SK-N-SH (cell line): ENCODE data around the gene COX15. TPM values are rescaled to one million over a fixed set of nuclear protein-coding genes. Genes with fewer than 3 reads are reported as not detected.

Experiments used
- CTCF ChIA-PET: fragments of 300-600, 350-600 bp; formaldehyde crosslinking; extraction: SDS; loops from one replicate; lab custom pipeline; 2021; lab: Yijun Ruan, JAX
- POLR2A ChIA-PET: fragments of 350-600 bp; sonication (Branson Sonifier 250); formaldehyde crosslinking; extraction: SDS; loops from one replicate; lab custom pipeline; 2020; ENCODE audit warnings: antibody characterized with exemption, inconsistent platforms; lab: Yijun Ruan, JAX
- DNase-seq: peaks from one replicate; pipeline ENCODE4 v3.0.0; 2012
- H2AFZ ChIP-seq: fragments of 200-600 bp; sonication (generic); 2 replicates; pipeline ENCODE4 v1.8.1; 2016; ENCODE audit warnings: antibody characterized with exemption, mild to moderate bottlenecking, low read depth
- H3F3A ChIP-seq: fragments of 200-600 bp; sonication (generic); replicated peaks from 2 replicates; pipeline ENCODE3; 2016; ENCODE audit warnings: antibody characterized with exemption, mild to moderate bottlenecking; ENCODE audit not compliant: insufficient read depth
- H3K27ac ChIP-seq, 2 experiments: fragments of 200-500 bp in 1 of 2; fragments of 200-600 bp in 1 of 2; sonication (Bioruptor generic) in 1 of 2; sonication (generic), shearing (Covaris generic) in 1 of 2; 2 replicates each; pipeline versions ENCODE4 v1.5.1 to v1.6.1; 2014 to 2016; ENCODE audit warnings: low read depth in 2 of 2, inconsistent platforms in 1 of 2, low read length in 1 of 2, mild to moderate bottlenecking in 1 of 2, mixed read lengths in 1 of 2
- H3K27me3 ChIP-seq: fragments of 200-600 bp; sonication (generic), shearing (Covaris generic); 2 replicates; pipeline ENCODE4 v1.6.1; 2016; ENCODE audit warnings: mixed run types; ENCODE audit not compliant: insufficient read depth
- H3K36me3 ChIP-seq, 2 experiments: fragments of 200-500 bp in 1 of 2; fragments of 200-600 bp in 1 of 2; sonication (Bioruptor generic) in 1 of 2; sonication (generic) in 1 of 2; replicated peaks in 1 of 2; 2 replicates each; pipeline versions ENCODE3 to v1.5.1; 2014 to 2016; ENCODE audit warnings: low read length in 1 of 2, mild to moderate bottlenecking in 1 of 2; ENCODE audit not compliant: insufficient read depth in 2 of 2, control insufficient read depth in 1 of 2
- H3K4me1 ChIP-seq, 2 experiments: fragments of 200-500 bp in 1 of 2; fragments of 200-600 bp in 1 of 2; sonication (Bioruptor generic) in 1 of 2; sonication (generic), shearing (Covaris generic) in 1 of 2; 2 replicates each; pipeline versions ENCODE4 v1.5.1 to v1.6.1; 2014 to 2016; ENCODE audit warnings: low read depth in 1 of 2, low read length in 1 of 2, mixed run types in 1 of 2; ENCODE audit not compliant: insufficient read depth in 2 of 2, control insufficient read depth in 1 of 2
- H3K4me2 ChIP-seq: fragments of 200-600 bp; sonication (generic), shearing (Covaris generic); 2 replicates; pipeline ENCODE4 v1.6.1; 2017; ENCODE audit warnings: mixed run types
- H3K4me3 ChIP-seq, 2 experiments: fragments of 200-500 bp in 1 of 2; fragments of 200-600 bp in 1 of 2; sonication (Bioruptor generic) in 1 of 2; sonication (generic), shearing (Covaris generic) in 1 of 2; 2 replicates each; pipeline versions ENCODE4 v1.5.1 to v1.8.1; 2014 to 2016; ENCODE audit warnings: low read depth in 2 of 2, inconsistent platforms in 1 of 2, low read length in 1 of 2, mild to moderate bottlenecking in 1 of 2, mixed read lengths in 1 of 2, moderate library complexity in 1 of 2
- H3K79me2 ChIP-seq: fragments of 200-600 bp; sonication (generic); 2 replicates; pipeline ENCODE4 v1.8.1; 2017; ENCODE audit warnings: mild to moderate bottlenecking; ENCODE audit not compliant: insufficient read depth
- H3K9ac ChIP-seq: fragments of 200-600 bp; sonication (generic); 2 replicates; pipeline ENCODE4 v1.6.1; 2017; ENCODE audit warnings: mixed run types
- H3K9me2 ChIP-seq: fragments of 200-600 bp; sonication (generic); 2 replicates; pipeline ENCODE4 v1.6.1; 2017; ENCODE audit warnings: mixed run types
- H3K9me3 ChIP-seq: fragments of 200-600 bp; sonication (generic); 2 replicates; pipeline ENCODE4 v1.6.1; 2017; ENCODE audit warnings: mixed run types, mild to moderate bottlenecking, moderate library complexity
- H4K20me1 ChIP-seq: fragments of 200-600 bp; sonication (generic); 2 replicates; pipeline ENCODE4 v1.6.1; 2017; ENCODE audit warnings: mild to moderate bottlenecking, mixed run types; ENCODE audit not compliant: insufficient read depth
- ELF1 ChIP-seq: IDR thresholded peaks from 2 replicates; pipeline ENCODE4 v1.4.0; 2012
- EP300 ChIP-seq, 2 experiments: IDR thresholded peaks; 2 replicates each; pipeline versions ENCODE4 v1.4.0 to v1.6.1; 2012; ENCODE audit warnings: borderline replicate concordance in 1 of 2, low read depth in 1 of 2, low read length in 1 of 2
- EZH2phosphoT487 ChIP-seq: fragments of 200-600 bp; sonication (generic); IDR thresholded peaks from 2 replicates; pipeline ENCODE4 v1.6.1; 2017; ENCODE audit warnings: low read depth, mixed run types, mild to moderate bottlenecking, antibody characterized with exemption, moderate library complexity, borderline replicate concordance
- FOXJ3 ChIP-seq: sonication (generic); formaldehyde crosslinking; IDR thresholded peaks from 2 replicates; pipeline ENCODE4 v1.5.1; 2020; ENCODE audit warnings: mild to moderate bottlenecking, missing genetic modification reagents
- FOXM1 ChIP-seq: IDR thresholded peaks from 2 replicates; pipeline ENCODE4 v1.4.0; 2012; ENCODE audit warnings: low read depth, mild to moderate bottlenecking
- GABPA ChIP-seq: IDR thresholded peaks from 2 replicates; pipeline ENCODE4 v1.4.0; 2012; ENCODE audit warnings: low read depth, mild to moderate bottlenecking
- JUND ChIP-seq: IDR thresholded peaks from 2 replicates; pipeline ENCODE4 v1.4.0; 2012
- MXI1 ChIP-seq: IDR thresholded peaks from 2 replicates; pipeline ENCODE4 v1.6.1; 2012; ENCODE audit warnings: mild to moderate bottlenecking, low read depth, low read length, improper control_type of control experiment
- POLR2AphosphoS5 ChIP-seq: IDR thresholded peaks from 2 replicates; pipeline ENCODE4 v1.6.1; 2012; ENCODE audit warnings: low read depth, low read length
- RXRA ChIP-seq: IDR thresholded peaks from 2 replicates; pipeline ENCODE4 v1.4.0; 2012; ENCODE audit warnings: low read depth, mild to moderate bottlenecking, borderline replicate concordance
- SIN3A ChIP-seq: IDR thresholded peaks from 2 replicates; pipeline ENCODE4 v1.6.1; 2012; ENCODE audit warnings: low read depth, mild to moderate bottlenecking, low read length, moderate library complexity, borderline replicate concordance
- TAF1 ChIP-seq: IDR thresholded peaks from 2 replicates; pipeline ENCODE4 v1.6.1; 2012; ENCODE audit warnings: low read depth, mild to moderate bottlenecking, low read length, moderate library complexity, borderline replicate concordance
- YY1 ChIP-seq: IDR thresholded peaks from 2 replicates; pipeline ENCODE4 v1.4.0; 2012; ENCODE audit warnings: low read depth, mild to moderate bottlenecking
- WGBS: methylation state at CpG from one replicate; pipeline ENCODE4 v1.1.6; 2017; ENCODE audit warnings: low lambda C conversion rate; 5-methylcytosine and 5-hydroxymethylcytosine counted together
- polyA plus RNA-seq, 3 experiments: library from polyadenylated mRNA; depleted of rRNA; stranded (reverse); fragments of >200 nt; gene quantifications; 2 replicates each; pipeline ENCODE4 v1.2.3, GENCODE V29; 2012
- TF ChIP-seq, protein P1 (sequence below): IDR thresholded peaks from 2 replicates; pipeline ENCODE4; 2012
- TF ChIP-seq, protein P2 (sequence below): fragments of 150-350 bp; IDR thresholded peaks from 2 replicates; pipeline ENCODE4 v1.6.1; 2016; ENCODE audit warnings: mild to moderate bottlenecking, low read depth, low read length
- TF ChIP-seq, protein P3 (sequence below): fragments of 200-600 bp; sonication (generic); IDR thresholded peaks from 2 replicates; pipeline ENCODE4 v1.6.1; 2017; ENCODE audit warnings: antibody characterized with exemption, mild to moderate bottlenecking, moderate library complexity
- TF ChIP-seq, protein P4 (sequence below): fragments of 150-350 bp; IDR thresholded peaks from 2 replicates; pipeline ENCODE4 v1.6.1; 2017; ENCODE audit warnings: antibody characterized with exemption, low read length, low read depth, borderline replicate concordance
- TF ChIP-seq, protein P5 (sequence below): IDR thresholded peaks from 2 replicates; pipeline ENCODE4 v1.4.0; 2012; ENCODE audit warnings: low read depth, borderline replicate concordance

Gene COX15
- polyA plus RNA-seq, 1 of the 3 experiments (the other 2 are of a cell fraction), result 20.4 TPM

DNA sequence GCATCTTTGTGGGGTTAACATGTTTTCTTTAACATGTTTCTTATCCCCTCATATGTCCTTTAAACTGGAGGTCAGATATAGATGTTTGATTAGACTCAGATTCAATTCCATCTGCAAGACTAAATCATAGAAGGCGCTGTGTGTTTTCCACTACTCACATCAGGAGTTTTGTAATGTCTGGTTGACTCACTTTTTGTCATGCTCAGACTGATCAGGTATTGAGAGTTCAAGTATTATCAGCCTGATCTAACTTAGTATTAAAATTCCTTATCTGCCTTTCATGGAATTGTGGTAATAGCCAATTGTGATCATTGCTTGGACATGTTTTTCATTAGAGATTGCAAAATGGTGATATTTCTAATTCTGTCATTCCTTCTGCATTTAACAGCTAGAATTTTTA is 42.5 kb downstream of the COX15 start:
- H3K9me2 ChIP-seq, result no peaks in the 10 kb centered on the region
- H3K79me2 ChIP-seq, result peaks cover 4% of the 10 kb centered on the region; the same call in 1 of the 2 replicates
- peaks cover 26% of the 10 kb centered on the region for H3F3A ChIP-seq
- TF ChIP-seq SIN3A (no peak), TAF1 (no peak), EP300 (IDR thresholded peaks at IDR 0.05; ENCODE audit: borderline replicate concordance in 1 of 2, low read depth in 1 of 2, low read length in 1 of 2) (no peak), MXI1 (no peak), FOXM1 (no peak), RXRA (no peak), JUND (no peak), ELF1 (no peak), EZH2phosphoT487 (no peak), FOXJ3 (CRISPR knock-in tag) (no peak), POLR2AphosphoS5 (no peak), GABPA (no peak), YY1 (no peak)
- TF ChIP-seq, protein P1, sequence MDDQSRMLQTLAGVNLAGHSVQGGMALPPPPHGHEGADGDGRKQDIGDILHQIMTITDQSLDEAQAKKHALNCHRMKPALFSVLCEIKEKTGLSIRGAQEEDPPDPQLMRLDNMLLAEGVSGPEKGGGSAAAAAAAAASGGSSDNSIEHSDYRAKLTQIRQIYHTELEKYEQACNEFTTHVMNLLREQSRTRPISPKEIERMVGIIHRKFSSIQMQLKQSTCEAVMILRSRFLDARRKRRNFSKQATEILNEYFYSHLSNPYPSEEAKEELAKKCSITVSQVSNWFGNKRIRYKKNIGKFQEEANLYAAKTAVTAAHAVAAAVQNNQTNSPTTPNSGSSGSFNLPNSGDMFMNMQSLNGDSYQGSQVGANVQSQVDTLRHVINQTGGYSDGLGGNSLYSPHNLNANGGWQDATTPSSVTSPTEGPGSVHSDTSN, result no peak
- TF ChIP-seq, protein P2, sequence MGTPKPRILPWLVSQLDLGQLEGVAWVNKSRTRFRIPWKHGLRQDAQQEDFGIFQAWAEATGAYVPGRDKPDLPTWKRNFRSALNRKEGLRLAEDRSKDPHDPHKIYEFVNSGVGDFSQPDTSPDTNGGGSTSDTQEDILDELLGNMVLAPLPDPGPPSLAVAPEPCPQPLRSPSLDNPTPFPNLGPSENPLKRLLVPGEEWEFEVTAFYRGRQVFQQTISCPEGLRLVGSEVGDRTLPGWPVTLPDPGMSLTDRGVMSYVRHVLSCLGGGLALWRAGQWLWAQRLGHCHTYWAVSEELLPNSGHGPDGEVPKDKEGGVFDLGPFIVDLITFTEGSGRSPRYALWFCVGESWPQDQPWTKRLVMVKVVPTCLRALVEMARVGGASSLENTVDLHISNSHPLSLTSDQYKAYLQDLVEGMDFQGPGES, result no peak
- TF ChIP-seq, protein P3, sequence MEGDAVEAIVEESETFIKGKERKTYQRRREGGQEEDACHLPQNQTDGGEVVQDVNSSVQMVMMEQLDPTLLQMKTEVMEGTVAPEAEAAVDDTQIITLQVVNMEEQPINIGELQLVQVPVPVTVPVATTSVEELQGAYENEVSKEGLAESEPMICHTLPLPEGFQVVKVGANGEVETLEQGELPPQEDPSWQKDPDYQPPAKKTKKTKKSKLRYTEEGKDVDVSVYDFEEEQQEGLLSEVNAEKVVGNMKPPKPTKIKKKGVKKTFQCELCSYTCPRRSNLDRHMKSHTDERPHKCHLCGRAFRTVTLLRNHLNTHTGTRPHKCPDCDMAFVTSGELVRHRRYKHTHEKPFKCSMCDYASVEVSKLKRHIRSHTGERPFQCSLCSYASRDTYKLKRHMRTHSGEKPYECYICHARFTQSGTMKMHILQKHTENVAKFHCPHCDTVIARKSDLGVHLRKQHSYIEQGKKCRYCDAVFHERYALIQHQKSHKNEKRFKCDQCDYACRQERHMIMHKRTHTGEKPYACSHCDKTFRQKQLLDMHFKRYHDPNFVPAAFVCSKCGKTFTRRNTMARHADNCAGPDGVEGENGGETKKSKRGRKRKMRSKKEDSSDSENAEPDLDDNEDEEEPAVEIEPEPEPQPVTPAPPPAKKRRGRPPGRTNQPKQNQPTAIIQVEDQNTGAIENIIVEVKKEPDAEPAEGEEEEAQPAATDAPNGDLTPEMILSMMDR, result no peak
- TF ChIP-seq, protein P4, sequence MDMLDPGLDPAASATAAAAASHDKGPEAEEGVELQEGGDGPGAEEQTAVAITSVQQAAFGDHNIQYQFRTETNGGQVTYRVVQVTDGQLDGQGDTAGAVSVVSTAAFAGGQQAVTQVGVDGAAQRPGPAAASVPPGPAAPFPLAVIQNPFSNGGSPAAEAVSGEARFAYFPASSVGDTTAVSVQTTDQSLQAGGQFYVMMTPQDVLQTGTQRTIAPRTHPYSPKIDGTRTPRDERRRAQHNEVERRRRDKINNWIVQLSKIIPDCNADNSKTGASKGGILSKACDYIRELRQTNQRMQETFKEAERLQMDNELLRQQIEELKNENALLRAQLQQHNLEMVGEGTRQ, result no peak
- TF ChIP-seq, protein P5, sequence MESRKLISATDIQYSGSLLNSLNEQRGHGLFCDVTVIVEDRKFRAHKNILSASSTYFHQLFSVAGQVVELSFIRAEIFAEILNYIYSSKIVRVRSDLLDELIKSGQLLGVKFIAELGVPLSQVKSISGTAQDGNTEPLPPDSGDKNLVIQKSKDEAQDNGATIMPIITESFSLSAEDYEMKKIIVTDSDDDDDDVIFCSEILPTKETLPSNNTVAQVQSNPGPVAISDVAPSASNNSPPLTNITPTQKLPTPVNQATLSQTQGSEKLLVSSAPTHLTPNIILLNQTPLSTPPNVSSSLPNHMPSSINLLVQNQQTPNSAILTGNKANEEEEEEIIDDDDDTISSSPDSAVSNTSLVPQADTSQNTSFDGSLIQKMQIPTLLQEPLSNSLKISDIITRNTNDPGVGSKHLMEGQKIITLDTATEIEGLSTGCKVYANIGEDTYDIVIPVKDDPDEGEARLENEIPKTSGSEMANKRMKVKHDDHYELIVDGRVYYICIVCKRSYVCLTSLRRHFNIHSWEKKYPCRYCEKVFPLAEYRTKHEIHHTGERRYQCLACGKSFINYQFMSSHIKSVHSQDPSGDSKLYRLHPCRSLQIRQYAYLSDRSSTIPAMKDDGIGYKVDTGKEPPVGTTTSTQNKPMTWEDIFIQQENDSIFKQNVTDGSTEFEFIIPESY, result no peak
- no peak overlapping the region for H3K4me2 ChIP-seq
- DNase-seq, result no peak
- no peaks in the 10 kb centered on the region for H4K20me1 ChIP-seq
- H3K27me3 ChIP-seq, result no peaks in the 10 kb centered on the region
- no peak overlapping the region for H3K27ac ChIP-seq
- no peak overlapping the region for H2AFZ ChIP-seq
- no peak overlapping the region for H3K9ac ChIP-seq
- peaks cover 45 to 66% of the 10 kb centered on the region in 2 experiments for H3K36me3 ChIP-seq
- 95% methylated on average over 1 of the region's 1 CpG for WGBS
- H3K4me1 ChIP-seq, result peaks cover 0 to 14% of the 10 kb centered on the region in 2 experiments; a peak in 1 of 4 replicates
- POLR2A ChIA-PET, result no interaction called here
- H3K4me3 ChIP-seq, result no peak overlapping the region
- CTCF ChIA-PET, result no interaction called here
- no peaks in the 10 kb centered on the region for H3K9me3 ChIP-seq
